Panc1 (cell line): Measurements from ENCODE around the gene IFT57.

Experiments used
- CTCF ChIP-seq: fragments of 450-650 bp; IDR thresholded peaks from 2 replicates; pipeline ENCODE4 v1.5.1; 2017; ENCODE audit warnings: mild to moderate bottlenecking
- POLR2AphosphoS5 ChIP-seq: IDR thresholded peaks from 2 replicates; pipeline ENCODE4 v1.6.1; 2012; ENCODE audit warnings: mild to moderate bottlenecking, low read depth, low read length, moderate library complexity

- no peak for TF ChIP-seq CTCF
- no peak for TF ChIP-seq POLR2AphosphoS5
Measured at GRCh38 chr3:108145578-108145977, 76.6 kb downstream of the IFT57 start.
